Right lobe of liver (tissue), 6 donors: Measurements from ENCODE around the gene CDC42BPA. TPM values are rescaled to one million over a fixed set of nuclear protein-coding genes. Genes with fewer than 3 reads are reported as not detected.

Source experiments
- ATAC-seq, 4 donors: fragments of 200-7000 bp; cut with Tn5 transposase; one replicate each; pipeline ENCODE4 v1.9.1; 2020; ENCODE audit warnings: mild to moderate bottlenecking in 4 of 4, moderate library complexity in 4 of 4
- DNase-seq, 3 donors: peaks; one replicate each; pipeline ENCODE4 v3.0.0-alpha.2; 2020
- H3K27ac ChIP-seq, 3 donors: fragments of 200-600 bp; one replicate each; pipeline ENCODE4 v1.8.0; 2022
- H3K27me3 ChIP-seq, 2 donors: fragments of 200-600 bp; one replicate each; pipeline ENCODE4 v1.8.0; 2022
- H3K36me3 ChIP-seq, 4 donors: fragments of 200-600 bp; sonication (generic) in 1 of 4; one replicate each; pipeline versions ENCODE4 v1.5.1 to v1.8.0; 2017 to 2022; ENCODE audit warnings: control low read depth in 1 of 4
- H3K4me1 ChIP-seq, 4 donors: fragments of 200-600 bp; sonication (generic) in 1 of 4; one replicate each; pipeline versions ENCODE4 v1.5.1 to v1.8.0; 2017 to 2022; ENCODE audit warnings: control low read depth in 1 of 4
- H3K4me3 ChIP-seq, 3 donors: fragments of 200-600 bp; one replicate each; pipeline ENCODE4 v1.8.0; 2022
- H3K9me3 ChIP-seq, 4 donors: fragments of 200-600 bp; sonication (generic) in 1 of 4; one replicate each; pipeline versions ENCODE4 v1.5.1 to v1.8.0; 2017 to 2022; ENCODE audit warnings: control low read depth in 1 of 4
- POLR2A ChIP-seq: fragments of 450-650 bp; IDR thresholded peaks from one replicate; pipeline ENCODE4 v1.6.1; 2017; ENCODE audit warnings: antibody characterized with exemption, mild to moderate bottlenecking
- WGBS: methylation state at CpG from one replicate; pipeline ENCODE4 v1.1.6; 2018; ENCODE audit warnings: low coverage, low lambda C conversion rate; ENCODE audit not compliant: insufficient coverage; ENCODE audit errors: missing lambda C conversion rate; 5-methylcytosine and 5-hydroxymethylcytosine counted together
- intact Hi-C, 2 donors: fragments of 100-400 bp; cut with DNase I; formaldehyde crosslinking; loops; one replicate each; pipeline versions ENCODE4 v1.11.2 to v1.14.1; 2022
- total RNA-seq, 6 experiments: library from RNA; depleted of rRNA in 2 of 6; stranded (reverse); fragments of >200 nt in 2 of 6; fragmentation: NEBNext Ultra II Directional in 3 of 6; extraction: Animal tissue kit (Norgen Biotek cat#: 25700) in 3 of 6; gene quantifications; one replicate each; pipeline versions ENCODE4 v1.1.0 to v1.2.4, GENCODE V29; 2016 to 2023
- TF ChIP-seq, protein P1 (sequence below), 4 donors: fragments of 200-600 bp in 3 of 4; fragments of 450-650 bp in 1 of 4; IDR thresholded peaks; one replicate each; pipeline versions ENCODE4 v1.5.1 to v1.8.0; 2016 to 2022; ENCODE audit warnings: antibody characterized with exemption in 4 of 4, mild to moderate bottlenecking in 2 of 4
- donor health status: DM: no; HTN: yes; CAD: no.
- donor health status: DM: no; HTN: no; CAD: no.
- donor health status: DM: no; HTN: no; CAD: no.
- donor health status: DM: no; HTN: yes; CAD: no.
- donor health status: DM: no; HTN: yes; CAD: no.

CDC42BPA gene
- total RNA-seq, 6 experiments from 2014 or later, result 11.4 to 35.0 (median 22.2) TPM

DNA sequence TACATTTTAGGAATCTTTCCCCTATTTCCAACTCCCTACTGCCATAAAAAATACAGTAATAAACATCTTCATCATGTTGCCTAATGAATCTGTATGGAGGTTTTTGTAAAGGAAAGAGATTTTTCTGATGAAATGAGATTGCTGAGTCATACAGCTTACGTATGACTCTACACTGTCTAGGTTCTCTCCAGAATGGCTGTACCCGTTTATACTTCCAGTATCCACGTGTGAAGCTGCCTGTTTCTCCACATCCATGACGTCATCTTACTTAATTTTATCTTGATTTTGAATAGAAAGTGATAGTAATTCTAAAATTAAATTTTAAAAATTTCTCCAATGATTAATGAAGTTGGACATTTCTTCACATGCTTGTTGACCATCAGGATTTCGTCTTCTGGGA is 274.5 kb downstream of the CDC42BPA start:
- TF ChIP-seq POLR2A, result no peak
- TF ChIP-seq, protein P1, sequence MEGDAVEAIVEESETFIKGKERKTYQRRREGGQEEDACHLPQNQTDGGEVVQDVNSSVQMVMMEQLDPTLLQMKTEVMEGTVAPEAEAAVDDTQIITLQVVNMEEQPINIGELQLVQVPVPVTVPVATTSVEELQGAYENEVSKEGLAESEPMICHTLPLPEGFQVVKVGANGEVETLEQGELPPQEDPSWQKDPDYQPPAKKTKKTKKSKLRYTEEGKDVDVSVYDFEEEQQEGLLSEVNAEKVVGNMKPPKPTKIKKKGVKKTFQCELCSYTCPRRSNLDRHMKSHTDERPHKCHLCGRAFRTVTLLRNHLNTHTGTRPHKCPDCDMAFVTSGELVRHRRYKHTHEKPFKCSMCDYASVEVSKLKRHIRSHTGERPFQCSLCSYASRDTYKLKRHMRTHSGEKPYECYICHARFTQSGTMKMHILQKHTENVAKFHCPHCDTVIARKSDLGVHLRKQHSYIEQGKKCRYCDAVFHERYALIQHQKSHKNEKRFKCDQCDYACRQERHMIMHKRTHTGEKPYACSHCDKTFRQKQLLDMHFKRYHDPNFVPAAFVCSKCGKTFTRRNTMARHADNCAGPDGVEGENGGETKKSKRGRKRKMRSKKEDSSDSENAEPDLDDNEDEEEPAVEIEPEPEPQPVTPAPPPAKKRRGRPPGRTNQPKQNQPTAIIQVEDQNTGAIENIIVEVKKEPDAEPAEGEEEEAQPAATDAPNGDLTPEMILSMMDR (IDR thresholded peaks at IDR 0.05), result no peak
- no peak for ATAC-seq
- Histone ChIP-seq H3K27ac (no peak overlapping the region), H3K4me3 (no peak overlapping the region), H3K27me3 (no peaks in the 10 kb centered on the region), H3K9me3 (no peaks in the 10 kb centered on the region), H3K4me1 (no peaks in the 10 kb centered on the region), H3K36me3 (no peaks in the 10 kb centered on the region)
- DNase-seq, result no peak
- 55% methylated on average over 5 of the region's 5 CpGs for WGBS
- intact Hi-C loops, result no loop called here

GRCh38 chr1:227042292-227042691 is 276.0 kb downstream of the CDC42BPA start:
- 84% methylated on average over 3 of the region's 3 CpGs for WGBS
- no peak for ATAC-seq
- no peaks in the 10 kb centered on the region for H3K9me3 ChIP-seq
- no peak for TF ChIP-seq POLR2A
- TF ChIP-seq, protein P1 (IDR thresholded peaks at IDR 0.05), result no peak
- no peak for DNase-seq
- H3K36me3 ChIP-seq, result no peaks in the 10 kb centered on the region
- no peak overlapping the region for H3K27ac ChIP-seq
- H3K4me1 ChIP-seq, result no peaks in the 10 kb centered on the region
- no peak overlapping the region for H3K4me3 ChIP-seq
- intact Hi-C loops, result no loop called here
- H3K27me3 ChIP-seq, result no peaks in the 10 kb centered on the region

GRCh38 chr1:227038401-227038800 is 279.9 kb downstream of the CDC42BPA start:
- H3K9me3 ChIP-seq, result no peaks in the 10 kb centered on the region
- H3K27ac ChIP-seq, result no peak overlapping the region
- H3K27me3 ChIP-seq, result no peaks in the 10 kb centered on the region
- H3K4me1 ChIP-seq, result no peaks in the 10 kb centered on the region
- H3K4me3 ChIP-seq, result no peak overlapping the region
- 70% methylated on average over 1 of the region's 1 CpG for WGBS
- no peak for ATAC-seq
- DNase-seq, result no peak
- TF ChIP-seq POLR2A, result no peak
- TF ChIP-seq, protein P1 (IDR thresholded peaks at IDR 0.05), result no peak
- intact Hi-C loops, result no loop called here
- no peaks in the 10 kb centered on the region for H3K36me3 ChIP-seq

DNA sequence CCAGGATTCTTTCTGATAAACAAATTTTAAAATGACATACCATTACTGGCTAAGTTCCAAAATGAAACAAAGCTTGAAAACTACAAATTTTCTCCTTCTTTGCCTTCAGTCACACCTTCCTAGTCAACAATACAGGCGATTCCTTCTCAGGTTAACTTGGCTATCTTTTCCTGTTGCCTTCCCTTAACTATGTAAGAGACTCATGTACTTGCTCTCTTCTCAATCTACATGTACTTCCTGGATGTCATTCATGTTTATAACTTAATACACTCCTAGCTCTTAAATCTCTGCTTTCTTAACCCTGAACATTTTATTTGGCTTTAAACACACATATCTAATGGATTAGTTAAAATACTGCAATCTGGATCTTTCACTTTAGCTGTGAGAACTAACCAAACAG is 281.2 kb downstream of the CDC42BPA start:
- Histone ChIP-seq H3K27ac (no peak overlapping the region), H3K9me3 (no peaks in the 10 kb centered on the region)

More for the DNA sequence above, 281.2 kb downstream of the CDC42BPA start:
- DNase-seq (no peak), ATAC-seq (no peak)
- TF ChIP-seq POLR2A, result no peak
- TF ChIP-seq, protein P1 (IDR thresholded peaks at IDR 0.05), result no peak
- intact Hi-C loops, result no loop called here
- 83% methylated on average over 1 of the region's 1 CpG for WGBS
- Histone ChIP-seq H3K4me3 (no peak overlapping the region), H3K27me3 (no peaks in the 10 kb centered on the region), H3K36me3 (peaks cover 0 to 6% (median 2%) of the 10 kb centered on the region in 4 donors), H3K4me1 (no peaks in the 10 kb centered on the region)
